Liver (tissue), 9 donors: ENCODE data around the gene FGF11. TPM values are rescaled to one million over a fixed set of nuclear protein-coding genes. Genes with fewer than 3 reads are reported as not detected.

Experiments used
- DNase-seq: peaks from one replicate; pipeline ENCODE4 v3.0.0-alpha.2; 2017; ENCODE audit warnings: low spot score
- H3K27ac ChIP-seq, 2 donors: one replicate each; pipeline ENCODE4 v1.7.0; 2013; ENCODE audit warnings: inconsistent platforms in 2 of 2, low read length in 2 of 2, control low read depth in 1 of 2, low read depth in 1 of 2, mild to moderate bottlenecking in 1 of 2
- H3K27me3 ChIP-seq, 4 donors: one replicate each; pipeline versions ENCODE4 v1.6.1 to v1.7.0; 2013; ENCODE audit warnings: low read length in 3 of 4, inconsistent platforms in 1 of 4, mild to moderate bottlenecking in 1 of 4, moderate library complexity in 1 of 4; ENCODE audit not compliant: control insufficient read depth in 4 of 4, insufficient read depth in 4 of 4
- H3K36me3 ChIP-seq, 4 donors: one replicate each; pipeline versions ENCODE4 v1.6.1 to v1.7.0; 2013; ENCODE audit warnings: low read length in 3 of 4, mild to moderate bottlenecking in 3 of 4, low read depth in 1 of 4, moderate library complexity in 1 of 4; ENCODE audit not compliant: control insufficient read depth in 4 of 4, insufficient read depth in 3 of 4
- H3K4me1 ChIP-seq, 4 donors: one replicate each; pipeline versions ENCODE4 v1.6.1 to v1.7.0; 2013; ENCODE audit warnings: low read length in 3 of 4, mild to moderate bottlenecking in 3 of 4, moderate library complexity in 1 of 4; ENCODE audit not compliant: control insufficient read depth in 4 of 4, insufficient read depth in 4 of 4
- H3K4me3 ChIP-seq, 3 donors: one replicate each; pipeline versions ENCODE4 v1.6.1 to v1.7.0; 2013; ENCODE audit warnings: low read length in 3 of 3, control low read depth in 1 of 3, low read depth in 1 of 3, mild to moderate bottlenecking in 1 of 3
- H3K9ac ChIP-seq, 2 donors: one replicate each; pipeline ENCODE4 v1.7.0; 2013; ENCODE audit warnings: low read length in 2 of 2, mild to moderate bottlenecking in 2 of 2, moderate library complexity in 2 of 2, control low read depth in 1 of 2, low read depth in 1 of 2
- H3K9me3 ChIP-seq, 4 donors: one replicate each; pipeline versions ENCODE4 v1.6.1 to v1.7.0; 2013; ENCODE audit warnings: low read length in 3 of 4; ENCODE audit not compliant: control insufficient read depth in 4 of 4
- ATF3 ChIP-seq: IDR thresholded peaks from 2 replicates; pipeline ENCODE4 v1.6.1; 2016; ENCODE audit warnings: antibody characterized with exemption
- CTCF ChIP-seq: fragments of 150-350 bp; IDR thresholded peaks from 2 replicates; pipeline ENCODE4 v1.5.1; 2017; ENCODE audit warnings: improper control_type of control experiment, low read depth, low read length; ENCODE audit not compliant: missing input control
- EGR1 ChIP-seq, 2 donors: IDR thresholded peaks; 2 replicates each; pipeline ENCODE4 v1.6.1; 2016 to 2018; ENCODE audit warnings: antibody characterized with exemption in 2 of 2, low read depth in 2 of 2
- FOXA1 ChIP-seq: IDR thresholded peaks from 2 replicates; pipeline ENCODE4 v1.6.1; 2016; ENCODE audit warnings: antibody characterized with exemption
- FOXA2 ChIP-seq: IDR thresholded peaks from 2 replicates; pipeline ENCODE4 v1.6.1; 2016; ENCODE audit warnings: antibody characterized with exemption
- GABPA ChIP-seq, 2 donors: IDR thresholded peaks in 1 of 2; conservative IDR thresholded peaks in 1 of 2; 2 replicates each; pipeline ENCODE4 v1.6.1; 2016; ENCODE audit warnings: antibody characterized with exemption in 2 of 2, mild to moderate bottlenecking in 1 of 2, moderate library complexity in 1 of 2
- HNF4A ChIP-seq, 2 donors: conservative IDR thresholded peaks; 2 replicates each; pipeline ENCODE4 v1.6.1; 2016; ENCODE audit warnings: antibody characterized with exemption in 2 of 2, mild to moderate bottlenecking in 2 of 2
- HNF4G ChIP-seq: IDR thresholded peaks from 2 replicates; pipeline ENCODE4 v1.6.1; 2016; ENCODE audit warnings: antibody characterized with exemption
- JUND ChIP-seq, 2 donors: IDR thresholded peaks; 2 replicates each; pipeline ENCODE4 v1.6.1; 2016; ENCODE audit warnings: antibody characterized with exemption in 2 of 2
- MAX ChIP-seq: IDR thresholded peaks from 2 replicates; pipeline ENCODE4 v1.6.1; 2016; ENCODE audit warnings: antibody characterized with exemption
- NR2F2 ChIP-seq: IDR thresholded peaks from 2 replicates; pipeline ENCODE4 v1.6.1; 2016; ENCODE audit warnings: antibody characterized with exemption
- RAD21 ChIP-seq, 2 donors: IDR thresholded peaks; 2 replicates each; pipeline ENCODE4 v1.6.1; 2016; ENCODE audit warnings: antibody characterized with exemption in 2 of 2, mild to moderate bottlenecking in 2 of 2
- REST ChIP-seq: IDR thresholded peaks from 2 replicates; pipeline ENCODE4 v1.6.1; 2016; ENCODE audit warnings: antibody characterized with exemption, mild to moderate bottlenecking
- RXRA ChIP-seq, 2 donors: IDR thresholded peaks; 2 replicates each; pipeline ENCODE4 v1.6.1; 2017 to 2018; ENCODE audit warnings: antibody characterized with exemption in 2 of 2, mild to moderate bottlenecking in 1 of 2
- SP1 ChIP-seq: IDR thresholded peaks from 2 replicates; pipeline ENCODE4 v1.6.1; 2018; ENCODE audit warnings: antibody characterized with exemption, mild to moderate bottlenecking
- TAF1 ChIP-seq: conservative IDR thresholded peaks from 2 replicates; pipeline ENCODE4 v1.6.1; 2016; ENCODE audit warnings: antibody characterized with exemption, mild to moderate bottlenecking
- YY1 ChIP-seq: IDR thresholded peaks from 2 replicates; pipeline ENCODE4 v1.6.1; 2016; ENCODE audit warnings: antibody characterized with exemption, mild to moderate bottlenecking
- ZBTB33 ChIP-seq: IDR thresholded peaks from 2 replicates; pipeline ENCODE4 v1.6.1; 2016; ENCODE audit warnings: antibody characterized with exemption
- WGBS: extraction: QIAGEN DNeasy Blood & Tissue Kit; methylation state at CpG from one replicate; pipeline ENCODE4 v1.1.7; 2013; 5-methylcytosine and 5-hydroxymethylcytosine counted together
- polyA plus RNA-seq, 2 donors: library from polyadenylated mRNA; stranded (reverse) in 1 of 2; unstranded in 1 of 2; fragments of 200-250 nt in 1 of 2; fragments of >200 nt in 1 of 2; fragmentation: Nextera tagmentation in 1 of 2; extraction: Ambion mirVana in 1 of 2; gene quantifications; one replicate each; pipeline versions ENCODE4 v1.2.1 to v1.2.3, GENCODE V29; 2013 to 2015
- total RNA-seq, 2 donors: library from RNA; depleted of rRNA; stranded (reverse); fragments of >200 nt; gene quantifications; one replicate each; pipeline ENCODE4 v1.2.3, GENCODE V29; 2014
- donor health status: healthy.
- donor health status: healthy.
- donor health status: healthy.
- donor health status: healthy.
- donor health status: healthy.

FGF11 gene
- total and polyA plus RNA-seq, 4 donors, result 0.17 to 0.25 (median 0.20) TPM

- no peak for TF ChIP-seq ZBTB33
Observed at GRCh38 chr17:7409716-7410115, 29.6 kb upstream of the FGF11 start (continued).

GRCh38 chr17:7410634-7411426 lies 28.5 kb upstream of the FGF11 start:
- no peak overlapping the region for H3K27ac ChIP-seq
- H3K27me3 ChIP-seq, result no peaks in the 10 kb centered on the region
- H3K9me3 ChIP-seq, result no peaks in the 10 kb centered on the region
- TF ChIP-seq RAD21 (IDR thresholded peaks at IDR 0.05) (no peak), SP1 (no peak), MAX (no peak), ATF3 (no peak), GABPA (IDR thresholded peaks at IDR 0.05 in 1 of 2, conservative IDR thresholded peaks at IDR 0.05 in 1 of 2) (no peak)
- no peak overlapping the region for H3K4me3 ChIP-seq
- no peaks in the 10 kb centered on the region for H3K4me1 ChIP-seq
- no peaks in the 10 kb centered on the region for H3K36me3 ChIP-seq
- DNase-seq, result no peak
- 93% methylated on average over 25 of the region's 25 CpGs for WGBS
- H3K9ac ChIP-seq, result no peak overlapping the region

- H3K4me1 ChIP-seq, result no peaks in the 10 kb centered on the region
- WGBS, result 94% methylated on average over 8 of the region's 8 CpGs
- H3K36me3 ChIP-seq, result no peaks in the 10 kb centered on the region
- no peak overlapping the region for H3K4me3 ChIP-seq
- no peaks in the 10 kb centered on the region for H3K9me3 ChIP-seq
- no peak for TF ChIP-seq FOXA2
- TF ChIP-seq SP1, result no peak
- no peak for TF ChIP-seq RAD21 (IDR thresholded peaks at IDR 0.05)
- TF ChIP-seq NR2F2, result no peak
- no peak for TF ChIP-seq FOXA1
- TF ChIP-seq EGR1 (IDR thresholded peaks at IDR 0.05; ENCODE audit: low read depth in 2 of 2), result no peak
- TF ChIP-seq JUND (IDR thresholded peaks at IDR 0.05), result no peak
- no peak for TF ChIP-seq YY1
- no peak for TF ChIP-seq ATF3
- no peak for TF ChIP-seq HNF4G
- no peak for TF ChIP-seq CTCF
- no peak for TF ChIP-seq GABPA (IDR thresholded peaks at IDR 0.05 in 1 of 2, conservative IDR thresholded peaks at IDR 0.05 in 1 of 2)
- no peak for TF ChIP-seq ZBTB33
- TF ChIP-seq HNF4A (conservative IDR thresholded peaks at IDR 0.05), result no peak
- TF ChIP-seq TAF1, result no peak
- no peak for TF ChIP-seq REST
- TF ChIP-seq MAX, result no peak
- TF ChIP-seq RXRA (IDR thresholded peaks at IDR 0.05), result no peak
- no peaks in the 10 kb centered on the region for H3K27me3 ChIP-seq
- H3K27ac ChIP-seq, result no peak overlapping the region
- no peak for DNase-seq
- H3K9ac ChIP-seq, result no peak overlapping the region
Observed at GRCh38 chr17:7411427-7411750, 27.9 kb upstream of the FGF11 start.
